ENCODE data around the gene TIGD2.

The TIGD2 gene

DNA sequence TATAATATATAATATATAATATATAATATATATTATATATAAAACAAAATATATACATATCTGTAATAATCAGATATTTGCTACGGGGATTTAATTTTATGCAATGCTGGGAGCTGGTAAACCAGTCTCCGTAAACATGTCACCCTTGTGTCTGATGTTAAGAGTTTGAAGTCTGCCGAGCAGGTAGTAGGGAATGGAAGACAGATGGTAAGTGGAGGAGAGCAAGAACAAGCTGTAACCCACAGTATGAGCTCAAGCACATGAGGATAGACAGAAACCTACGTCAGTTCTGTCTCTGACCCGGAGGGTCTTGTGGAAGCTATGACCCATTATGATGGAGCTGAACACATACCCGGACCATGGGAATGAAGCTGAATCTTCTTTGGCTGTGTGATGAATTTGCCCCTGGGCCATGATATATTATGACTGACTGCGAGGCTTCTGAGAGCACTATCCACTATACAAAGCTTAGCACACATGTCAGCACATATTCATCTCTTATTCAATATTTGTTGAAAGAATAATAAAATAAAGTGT is 46.2 kb downstream of the TIGD2 start:
- no peaks in the 10 kb centered on the region for H4K20me1 ChIP-seq (ENCODE audit: insufficient read depth, low read length, poor library complexity, severe bottlenecking)
- H3K36me3 ChIP-seq (ENCODE audit: insufficient read depth, low read length): no peaks in the 10 kb centered on the region
- no peak overlapping the region for H3K9ac ChIP-seq (ENCODE audit: low read depth, low read length, poor library complexity, severe bottlenecking)
- H3K9me3 ChIP-seq (ENCODE audit: insufficient read depth, low read depth, low read length): no peaks in the 10 kb centered on the region
- H3K9me2 ChIP-seq (replicated peaks; ENCODE audit: low read depth, low read length): no peaks in the 10 kb centered on the region
- no peak overlapping the region for H3K4me3 ChIP-seq (ENCODE audit: low read length, poor library complexity, severe bottlenecking)
- no peaks in the 10 kb centered on the region for H3K27me3 ChIP-seq (ENCODE audit: insufficient read depth, low read length, poor library complexity, severe bottlenecking)
- TF ChIP-seq, protein P1, sequence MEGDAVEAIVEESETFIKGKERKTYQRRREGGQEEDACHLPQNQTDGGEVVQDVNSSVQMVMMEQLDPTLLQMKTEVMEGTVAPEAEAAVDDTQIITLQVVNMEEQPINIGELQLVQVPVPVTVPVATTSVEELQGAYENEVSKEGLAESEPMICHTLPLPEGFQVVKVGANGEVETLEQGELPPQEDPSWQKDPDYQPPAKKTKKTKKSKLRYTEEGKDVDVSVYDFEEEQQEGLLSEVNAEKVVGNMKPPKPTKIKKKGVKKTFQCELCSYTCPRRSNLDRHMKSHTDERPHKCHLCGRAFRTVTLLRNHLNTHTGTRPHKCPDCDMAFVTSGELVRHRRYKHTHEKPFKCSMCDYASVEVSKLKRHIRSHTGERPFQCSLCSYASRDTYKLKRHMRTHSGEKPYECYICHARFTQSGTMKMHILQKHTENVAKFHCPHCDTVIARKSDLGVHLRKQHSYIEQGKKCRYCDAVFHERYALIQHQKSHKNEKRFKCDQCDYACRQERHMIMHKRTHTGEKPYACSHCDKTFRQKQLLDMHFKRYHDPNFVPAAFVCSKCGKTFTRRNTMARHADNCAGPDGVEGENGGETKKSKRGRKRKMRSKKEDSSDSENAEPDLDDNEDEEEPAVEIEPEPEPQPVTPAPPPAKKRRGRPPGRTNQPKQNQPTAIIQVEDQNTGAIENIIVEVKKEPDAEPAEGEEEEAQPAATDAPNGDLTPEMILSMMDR (conservative IDR thresholded peaks at IDR 0.05; ENCODE audit: low read length): no peak
- TF ChIP-seq EZH2phosphoT487 (IDR thresholded peaks at IDR 0.05; ENCODE audit: borderline replicate concordance): no peak
- H2AFZ ChIP-seq (ENCODE audit: low read length): no peak overlapping the region
- H3K4me1 ChIP-seq (ENCODE audit: insufficient read depth, low read length, poor library complexity, severe bottlenecking): no peaks in the 10 kb centered on the region
- no peaks in the 10 kb centered on the region for H3K79me2 ChIP-seq (ENCODE audit: insufficient read depth, low read length)
- H3F3A ChIP-seq (ENCODE audit: low read depth): no peaks in the 10 kb centered on the region
- no peak overlapping the region for H3K4me2 ChIP-seq (ENCODE audit: low read depth, low read length, poor library complexity, severe bottlenecking)

GRCh38 chr4:89158884-89159503 is 47.7 kb downstream of the TIGD2 start:
- H3K27me3 ChIP-seq (ENCODE audit: insufficient read depth, low read length, poor library complexity, severe bottlenecking): no peaks in the 10 kb centered on the region
- H2AFZ ChIP-seq (ENCODE audit: low read length): no peak overlapping the region
- no peaks in the 10 kb centered on the region for H3K36me3 ChIP-seq (ENCODE audit: insufficient read depth, low read length)
- TF ChIP-seq, protein P1 (conservative IDR thresholded peaks at IDR 0.05; ENCODE audit: low read length): peak; percentile 88
- TF ChIP-seq EZH2phosphoT487 (IDR thresholded peaks at IDR 0.05; ENCODE audit: borderline replicate concordance): no peak
- H3K4me1 ChIP-seq (ENCODE audit: insufficient read depth, low read length, poor library complexity, severe bottlenecking): no peaks in the 10 kb centered on the region
- no peaks in the 10 kb centered on the region for H4K20me1 ChIP-seq (ENCODE audit: insufficient read depth, low read length, poor library complexity, severe bottlenecking)
- no peak overlapping the region for H3K4me3 ChIP-seq (ENCODE audit: low read length, poor library complexity, severe bottlenecking)
- no peak overlapping the region for H3K9ac ChIP-seq (ENCODE audit: low read depth, low read length, poor library complexity, severe bottlenecking)
- no peaks in the 10 kb centered on the region for H3K79me2 ChIP-seq (ENCODE audit: insufficient read depth, low read length)
- no peaks in the 10 kb centered on the region for H3K9me2 ChIP-seq (replicated peaks; ENCODE audit: low read depth, low read length)
- H3K9me3 ChIP-seq (ENCODE audit: insufficient read depth, low read depth, low read length): no peaks in the 10 kb centered on the region
- H3K4me2 ChIP-seq (ENCODE audit: low read depth, low read length, poor library complexity, severe bottlenecking): no peak overlapping the region
- H3F3A ChIP-seq (ENCODE audit: low read depth): no peaks in the 10 kb centered on the region

DNA sequence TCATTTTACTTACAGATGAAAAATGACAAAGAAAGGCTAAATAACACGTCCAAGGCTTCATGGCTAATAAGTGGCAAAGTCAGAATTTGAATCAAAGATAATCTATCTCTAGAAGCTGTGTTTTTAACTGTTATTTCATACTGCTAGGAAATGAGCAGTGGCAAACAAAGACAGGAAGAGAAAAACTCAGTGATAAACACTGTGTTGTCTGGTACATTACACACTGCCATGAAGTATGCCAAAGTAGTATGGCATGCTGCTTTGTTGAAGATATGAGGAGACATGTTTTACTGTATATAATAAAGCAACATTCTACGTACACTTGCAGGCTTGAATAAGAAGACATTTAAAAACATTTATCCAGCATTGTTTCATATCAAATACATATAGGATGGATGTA is 49.5 kb downstream of the TIGD2 start:
- no peaks in the 10 kb centered on the region for H3K4me1 ChIP-seq (ENCODE audit: insufficient read depth, low read length, poor library complexity, severe bottlenecking)
- no peak for TF ChIP-seq EZH2phosphoT487 (IDR thresholded peaks at IDR 0.05; ENCODE audit: borderline replicate concordance)
- TF ChIP-seq, protein P1 (conservative IDR thresholded peaks at IDR 0.05; ENCODE audit: low read length): no peak
- no peaks in the 10 kb centered on the region for H3K27me3 ChIP-seq (ENCODE audit: insufficient read depth, low read length, poor library complexity, severe bottlenecking)
- H4K20me1 ChIP-seq (ENCODE audit: insufficient read depth, low read length, poor library complexity, severe bottlenecking): no peaks in the 10 kb centered on the region
- no peak overlapping the region for H3K4me3 ChIP-seq (ENCODE audit: low read length, poor library complexity, severe bottlenecking)
- H3K9me3 ChIP-seq (ENCODE audit: insufficient read depth, low read depth, low read length): no peaks in the 10 kb centered on the region
- H3F3A ChIP-seq (ENCODE audit: low read depth): no peaks in the 10 kb centered on the region
- H3K79me2 ChIP-seq (ENCODE audit: insufficient read depth, low read length): no peaks in the 10 kb centered on the region
- H3K9me2 ChIP-seq (replicated peaks; ENCODE audit: low read depth, low read length): no peaks in the 10 kb centered on the region
- H2AFZ ChIP-seq (ENCODE audit: low read length): 0 out of 2 replicates have a peak overlapping the region, but pooled peaks have one; percentile 41
- no peak overlapping the region for H3K4me2 ChIP-seq (ENCODE audit: low read depth, low read length, poor library complexity, severe bottlenecking)
- H3K36me3 ChIP-seq (ENCODE audit: insufficient read depth, low read length): no peaks in the 10 kb centered on the region
- no peak overlapping the region for H3K9ac ChIP-seq (ENCODE audit: low read depth, low read length, poor library complexity, severe bottlenecking)

Measured in Loucy (cell line).